AG08396 (cell line): ENCODE measurements around the gene TMEM108.
A peak's percentile ranks its signal among the peaks of the same experiment; 100 is the strongest.

Experiments
- DNase-seq: peaks from one replicate; pipeline ENCODE4 v3.0.0; 2012; ENCODE audit warnings: low spot score, mixed read lengths

TMEM108 gene

GRCh38 chr3:133055339-133055738 is 17.1 kb downstream of the TMEM108 start:
- no peak for DNase-seq

DNA sequence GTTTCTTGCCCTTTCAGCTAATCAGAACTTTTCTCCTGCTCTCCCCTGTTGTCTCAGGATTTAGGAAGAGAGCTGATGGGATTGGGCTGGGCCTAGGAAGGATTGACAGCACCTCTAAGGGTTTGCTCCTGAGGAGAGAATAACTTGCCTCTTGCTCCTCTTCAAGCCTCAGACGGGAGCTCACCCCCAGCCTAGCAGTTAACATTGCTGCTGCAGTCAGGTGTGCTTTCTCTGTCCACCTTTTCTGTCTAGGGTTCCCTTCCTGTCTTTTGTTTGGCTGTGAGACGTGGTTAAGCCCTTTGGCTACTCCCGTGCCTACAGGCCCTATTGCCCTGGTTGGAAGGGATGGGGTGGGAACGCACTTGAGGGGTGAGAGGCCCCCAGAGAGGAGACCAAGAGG is 20.1 kb downstream of the TMEM108 start:
- no peak for DNase-seq

- no peak for DNase-seq
Measured at GRCh38 chr3:133058831-133059230, 20.6 kb downstream of the TMEM108 start.

DNA sequence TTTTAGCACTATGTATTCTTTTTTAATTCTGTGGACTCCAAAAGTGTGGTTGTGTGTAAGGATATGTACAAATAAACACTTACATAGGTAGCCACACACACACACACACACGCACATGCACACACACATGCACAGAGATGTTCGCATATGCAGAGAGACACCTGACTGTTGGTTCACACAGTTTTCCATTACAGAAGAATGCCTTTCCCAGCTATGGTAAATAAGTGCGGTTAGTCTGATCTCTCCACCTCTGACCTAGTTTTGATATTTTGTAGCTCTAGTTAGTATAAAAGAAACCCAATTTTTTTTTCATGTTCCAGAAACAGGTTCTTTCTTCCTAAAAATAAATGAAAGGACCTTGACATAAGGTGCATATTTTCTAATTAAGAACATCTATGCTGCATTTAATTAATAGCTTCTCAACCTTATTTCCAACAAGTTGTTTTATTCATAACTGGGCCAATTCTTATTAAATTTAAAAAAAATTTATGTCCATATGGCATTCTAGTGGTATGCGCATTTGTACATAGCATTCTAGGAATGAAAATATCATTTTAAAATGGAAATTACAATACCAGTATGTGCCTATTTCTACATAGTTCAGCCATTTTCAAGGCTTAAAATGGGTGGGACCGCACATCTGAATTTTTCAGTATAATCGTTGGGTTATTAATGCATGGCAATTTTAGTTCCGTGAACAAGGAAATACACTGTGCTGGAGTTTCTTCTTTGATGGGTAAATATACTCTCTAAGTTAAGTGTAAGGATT is 27.2 kb downstream of the TMEM108 start:
- DNase-seq: no peak

DNA sequence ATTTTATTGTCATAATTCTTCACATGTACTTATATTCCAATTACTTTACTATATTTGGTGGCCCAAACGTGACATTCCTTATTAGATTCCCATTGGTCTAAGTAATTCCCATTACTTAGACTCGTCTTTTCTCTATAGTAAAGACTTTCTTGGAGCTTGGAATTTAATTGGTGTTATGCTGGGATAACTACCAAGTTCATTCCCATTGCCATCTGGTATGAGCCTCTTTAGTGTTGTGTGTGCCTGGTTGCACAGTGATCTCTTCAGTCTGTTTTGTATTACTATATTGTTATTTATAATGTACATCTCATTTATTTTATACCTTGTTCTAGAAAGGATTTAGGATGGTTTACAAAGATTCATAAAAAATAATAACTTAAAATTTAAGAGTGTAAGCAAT is 27.8 kb downstream of the TMEM108 start:
- no peak for DNase-seq

DNA sequence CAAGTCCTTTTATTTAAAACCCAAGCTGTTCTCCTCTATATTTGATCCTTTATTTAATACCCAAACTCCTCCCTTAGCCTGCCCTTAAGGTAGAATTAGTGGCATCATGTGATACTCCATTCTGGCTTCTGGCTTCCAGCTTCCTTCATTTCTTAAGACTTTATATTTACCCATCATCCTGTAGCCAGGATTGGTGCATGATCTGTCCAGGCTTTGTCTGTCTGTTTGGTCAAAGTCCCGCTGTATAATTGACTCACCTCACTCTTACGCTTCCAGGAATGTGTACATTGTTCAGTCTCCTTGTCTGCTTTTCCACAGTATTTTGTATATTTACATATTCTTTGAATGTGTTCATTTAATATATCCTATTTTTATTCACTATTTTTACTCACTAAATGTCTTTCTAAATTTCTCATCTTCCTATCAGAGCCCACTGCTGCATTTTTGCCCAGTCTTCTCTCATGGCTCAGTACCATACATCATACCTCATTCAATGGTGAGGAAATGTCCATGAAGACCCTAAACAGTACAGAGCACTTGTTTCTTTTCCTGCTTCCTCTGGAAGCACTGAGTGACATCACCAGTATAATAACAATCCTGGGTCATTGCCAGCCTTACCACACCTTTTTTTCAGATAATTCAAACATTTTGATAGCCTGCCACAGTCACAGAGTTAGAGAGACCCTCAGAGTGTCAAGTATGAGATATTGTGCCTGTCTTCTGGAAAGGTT is 31.5 kb downstream of the TMEM108 start:
- DNase-seq: no peak

DNA sequence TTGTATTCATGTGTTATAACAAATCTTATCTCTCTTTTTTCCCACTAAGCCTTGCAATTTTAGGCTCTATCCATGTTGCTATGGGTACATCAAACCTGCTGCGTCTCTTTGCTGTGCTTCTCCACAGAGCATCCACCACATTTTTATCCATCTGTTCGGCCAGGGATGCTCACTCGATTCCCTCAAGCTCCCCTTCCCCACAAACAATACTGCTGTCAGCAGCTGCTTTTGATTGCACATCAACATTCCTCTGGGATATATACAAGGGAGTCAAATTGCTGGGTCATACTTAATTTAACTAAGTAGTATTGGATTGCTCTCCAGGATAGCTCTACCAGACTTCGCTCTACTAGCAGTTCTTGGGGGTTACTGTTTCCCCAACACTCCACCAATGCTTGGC is 36.8 kb downstream of the TMEM108 start:
- DNase-seq: no peak

DNA sequence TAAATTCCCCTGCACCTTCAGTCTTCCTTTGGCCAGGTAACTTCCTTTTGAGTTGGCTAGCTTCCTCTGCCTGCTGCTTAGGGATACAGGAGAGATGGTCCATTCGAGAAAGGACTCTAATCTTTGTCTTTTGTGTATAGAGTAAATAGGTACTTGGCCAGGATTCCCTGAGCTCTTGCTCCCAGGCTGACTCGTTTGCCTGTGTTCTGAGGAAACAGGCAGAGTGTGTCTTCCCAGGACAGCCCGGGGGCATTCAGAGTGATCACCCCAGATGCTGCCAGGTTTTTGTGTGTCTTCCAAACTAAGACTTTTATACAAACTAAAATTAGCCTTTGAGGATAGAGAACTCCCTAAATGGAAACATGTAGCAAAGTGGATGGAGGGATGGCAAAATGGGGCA is 39.5 kb downstream of the TMEM108 start:
- no peak for DNase-seq

DNA sequence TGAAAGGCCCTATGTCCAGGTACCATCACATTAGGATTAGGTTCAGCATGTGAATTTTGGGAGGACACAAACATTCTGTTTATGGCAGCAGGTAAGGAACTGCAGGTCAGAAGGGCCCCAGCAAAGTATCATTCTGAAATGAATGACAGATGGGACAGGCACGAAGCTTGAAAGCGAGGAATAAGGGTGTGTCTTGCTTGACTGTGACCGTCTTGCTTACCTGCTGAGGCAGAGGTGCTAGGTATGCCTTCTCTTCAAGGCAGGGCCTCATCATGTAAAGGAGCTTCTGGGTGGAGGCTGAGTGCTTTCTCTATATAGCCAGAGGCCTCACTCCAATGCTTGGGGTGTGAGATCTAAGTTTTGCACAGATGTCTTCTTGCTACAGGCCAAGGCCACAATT is 41.4 kb downstream of the TMEM108 start:
- DNase-seq: no peak

GRCh38 chr3:133081016-133081415 is 42.8 kb downstream of the TMEM108 start:
- no peak for DNase-seq

- DNase-seq: no peak
Measured at GRCh38 chr3:133083395-133083794, 45.2 kb downstream of the TMEM108 start.

- no peak for DNase-seq
Measured at GRCh38 chr3:133089906-133090485, 51.8 kb downstream of the TMEM108 start.

DNA sequence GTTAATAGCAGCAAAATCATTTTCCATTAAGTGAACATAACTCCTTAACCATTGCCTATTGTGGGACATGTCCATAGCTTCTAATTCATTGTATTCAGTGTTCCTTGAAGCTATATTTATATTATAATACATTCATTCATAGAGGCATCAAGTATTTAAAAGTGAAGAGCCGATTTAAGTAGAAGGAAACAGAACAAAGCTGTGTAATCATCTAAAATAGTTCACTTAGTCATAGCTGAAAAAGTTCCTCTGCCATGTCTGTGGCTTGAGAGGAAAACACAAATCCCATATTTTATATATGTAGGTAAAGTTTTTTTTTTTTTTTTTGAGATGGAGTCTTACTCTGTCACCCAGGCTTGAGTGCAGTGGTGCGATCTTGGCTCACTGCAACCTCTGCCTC is 54.5 kb downstream of the TMEM108 start:
- no peak for DNase-seq

DNA sequence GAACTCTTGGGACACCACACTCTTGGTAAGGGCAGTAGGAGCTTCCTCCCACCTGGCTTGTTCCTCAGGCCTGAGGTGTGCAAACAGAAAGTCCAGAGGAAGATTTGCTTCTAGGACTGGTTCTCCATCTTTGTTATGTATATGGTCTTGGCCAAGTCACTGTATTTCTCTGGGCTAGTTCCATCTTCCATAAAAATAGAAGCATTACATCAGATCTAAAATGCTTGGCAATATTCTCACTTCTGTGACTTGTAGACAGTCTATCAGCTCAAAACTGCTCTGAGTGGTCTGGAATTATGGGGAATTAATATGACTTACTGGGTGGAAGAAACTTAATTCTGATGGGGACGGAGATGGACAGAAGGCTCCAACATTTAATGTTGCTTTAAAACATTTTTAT is 55.2 kb downstream of the TMEM108 start:
- no peak for DNase-seq

GRCh38 chr3:133096900-133097613 is 58.9 kb downstream of the TMEM108 start:
- DNase-seq: no peak

GRCh38 chr3:133103706-133104105 is 65.5 kb downstream of the TMEM108 start:
- no peak for DNase-seq

- no peak for DNase-seq
Measured at GRCh38 chr3:133106169-133106568, 68.0 kb downstream of the TMEM108 start.

DNA sequence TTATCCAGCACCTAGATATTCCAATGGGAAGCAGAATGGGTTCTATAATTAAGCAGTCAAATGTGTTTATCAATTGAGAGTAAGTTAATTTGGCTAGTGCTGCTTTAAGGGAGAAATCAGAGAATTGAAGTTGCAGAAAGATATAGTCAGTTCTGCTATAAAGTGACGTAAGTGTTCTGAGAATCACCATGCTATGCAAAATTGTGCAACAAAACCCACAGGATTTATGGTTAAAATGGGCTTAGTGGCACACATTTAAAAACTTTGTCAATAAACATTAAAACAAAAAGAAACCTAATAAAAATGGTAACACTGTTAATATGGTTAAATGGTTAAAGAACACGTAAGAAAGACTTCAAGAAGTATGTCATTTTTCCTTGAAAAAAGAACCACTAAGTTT is 74.5 kb downstream of the TMEM108 start:
- DNase-seq: no peak

DNA sequence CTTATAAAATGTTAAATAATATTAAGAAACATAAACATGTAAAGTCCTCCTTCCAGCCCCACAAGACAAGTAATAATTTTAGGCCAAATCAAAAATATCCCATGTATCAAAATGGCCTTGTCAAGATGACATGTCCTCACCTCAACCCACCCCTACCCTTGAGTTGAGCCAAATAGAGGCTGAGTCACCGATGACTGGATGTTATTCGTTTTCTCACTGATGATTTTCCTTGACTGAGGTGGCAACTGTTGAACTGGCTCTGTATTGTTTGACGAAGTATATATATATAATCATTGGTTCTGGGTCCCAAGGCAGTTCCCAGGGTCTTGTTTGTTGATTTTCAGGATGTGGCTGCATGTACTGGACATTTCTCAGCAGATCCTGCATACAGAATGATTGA is 75.3 kb downstream of the TMEM108 start:
- DNase-seq: peak; percentile 12

- no peak for DNase-seq
Measured at GRCh38 chr3:133113927-133114597, 75.9 kb downstream of the TMEM108 start.

DNA sequence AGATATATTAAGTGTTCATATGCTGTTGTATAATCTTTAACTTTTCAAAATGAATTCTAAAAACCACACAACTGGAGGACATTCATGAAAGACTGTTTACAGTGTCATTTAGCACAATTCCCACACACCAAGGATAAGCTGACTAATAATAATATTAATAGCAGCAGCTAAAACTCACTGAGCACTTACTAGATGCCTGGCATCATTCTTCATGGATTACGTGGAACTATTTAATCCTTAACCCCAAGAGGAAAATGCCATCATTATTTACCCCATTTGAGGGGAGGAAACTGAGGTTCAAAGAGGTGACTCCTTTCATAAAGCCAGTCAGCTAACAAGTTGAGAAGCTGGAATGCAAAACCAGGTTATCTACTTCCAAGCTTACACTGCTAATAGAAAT is 77.0 kb downstream of the TMEM108 start:
- no peak for DNase-seq

DNA sequence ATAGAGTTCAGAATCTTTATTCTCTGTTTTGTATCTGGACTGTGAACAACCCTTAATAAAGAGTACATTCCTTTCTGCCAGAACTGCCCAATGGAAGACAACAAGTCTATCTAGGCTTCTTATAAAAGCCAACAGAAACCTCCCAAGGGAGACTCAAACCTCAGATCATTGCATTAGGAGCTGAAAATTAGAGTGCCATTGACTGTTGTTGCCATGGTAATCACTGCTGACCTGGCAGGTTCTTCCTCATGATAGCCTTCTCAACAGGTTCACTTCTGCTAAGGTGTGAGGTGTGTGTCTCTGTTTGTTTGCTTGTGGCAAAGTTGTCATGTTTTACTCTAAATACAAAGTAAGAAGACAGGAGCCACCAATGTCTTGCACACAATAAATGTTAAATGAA is 79.2 kb downstream of the TMEM108 start:
- no peak for DNase-seq
